Hepatocyte (in vitro differentiated cells): ENCODE measurements around the gene ICE1.

ENCODE experiments used
- CTCF ChIP-seq: fragments of 200-600 bp; sonication (generic); IDR thresholded peaks from 2 replicates; pipeline ENCODE4 v1.5.1; 2016; ENCODE audit warnings: antibody characterized with exemption, mild to moderate bottlenecking; ENCODE audit not compliant: poor library complexity
- EZH2 ChIP-seq: fragments of 200-600 bp; sonication (generic); IDR thresholded peaks from 2 replicates; pipeline ENCODE4 v1.6.1; 2016; ENCODE audit warnings: antibody characterized with exemption, mild to moderate bottlenecking, borderline replicate concordance
- EZH2phosphoT487 ChIP-seq: fragments of 200-600 bp; sonication (generic); IDR thresholded peaks from one replicate; pipeline ENCODE4 v1.6.1; 2018; ENCODE audit warnings: antibody characterized with exemption, mild to moderate bottlenecking, low read depth, moderate library complexity; ENCODE audit not compliant: unreplicated experiment, severe bottlenecking

GRCh38 chr5:5420251-5420650 lies 2.2 kb upstream of the ICE1 start:
- TF ChIP-seq CTCF, result no peak
- no peak for TF ChIP-seq EZH2
- TF ChIP-seq EZH2phosphoT487, result no peak
